ENCODE data around the gene TLE2. TPM values are rescaled to one million over a fixed set of nuclear protein-coding genes. Genes with fewer than 3 reads are reported as not detected.
A peak's percentile ranks its signal among the peaks of the same experiment; 100 is the strongest.

Gene TLE2
- total and polyA plus RNA-seq, 2 of the 4 experiments (the other 2 are of a cell fraction) = under 0.01 to 0.41 TPM

DNA sequence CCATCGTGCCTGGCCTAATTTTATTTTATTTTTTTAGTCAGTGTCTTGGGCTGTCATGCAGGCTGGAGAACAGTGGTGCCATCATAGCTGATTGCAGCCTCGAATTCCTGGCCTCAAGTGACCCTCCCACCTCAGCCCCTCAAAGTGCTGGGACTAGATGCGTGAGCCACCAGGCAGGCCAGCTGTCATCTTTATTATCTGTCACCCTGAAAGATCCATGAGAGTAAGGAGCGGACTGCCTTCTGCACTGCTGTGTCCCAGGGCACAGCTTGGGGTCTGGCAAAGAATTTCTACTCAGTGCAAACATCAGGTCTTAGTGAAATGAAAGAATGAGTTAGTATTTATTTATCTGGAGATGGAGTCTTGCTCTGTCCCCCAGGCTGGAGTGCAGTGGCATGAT, 42.7 kb upstream of the TLE2 start:
- H3K9ac ChIP-seq (ENCODE audit: low read depth, low read length) = no peak overlapping the region
- H3K4me2 ChIP-seq (ENCODE audit: low read depth, low read length) = no peak overlapping the region
- ChIA-PET CTCF (no interaction called here), POLR2A (ENCODE audit: unreplicated experiment) (no interaction called here)
- in situ Hi-C loops (cut with MboI; ENCODE audit: low sequenced_read_pairs) (no loop called here), dilution Hi-C loops (cut with HindIII; ENCODE audit: low sequenced_read_pairs, unreplicated experiment) (no loop called here), intact Hi-C loops (cut with micrococcal nuclease) (no loop called here)
- TF ChIP-seq MAZ (IDR thresholded peaks at IDR 0.05; ENCODE audit: borderline replicate concordance, low read depth, low read length) (no peak), RCOR1 (IDR thresholded peaks at IDR 0.05; ENCODE audit: insufficient replicate concordance, low read length) (no peak), POLR2A (IDR thresholded peaks at IDR 0.05; ENCODE audit: low read depth, low read length) (no peak), NFE2L2 (IDR thresholded peaks at IDR 0.05; ENCODE audit: low read depth, low read length) (no peak), FOS (IDR thresholded peaks at IDR 0.05; ENCODE audit: low read depth, low read length) (no peak), RAD21 (IDR thresholded peaks at IDR 0.05; ENCODE audit: low read length) (no peak)
- TF ChIP-seq, protein P1, sequence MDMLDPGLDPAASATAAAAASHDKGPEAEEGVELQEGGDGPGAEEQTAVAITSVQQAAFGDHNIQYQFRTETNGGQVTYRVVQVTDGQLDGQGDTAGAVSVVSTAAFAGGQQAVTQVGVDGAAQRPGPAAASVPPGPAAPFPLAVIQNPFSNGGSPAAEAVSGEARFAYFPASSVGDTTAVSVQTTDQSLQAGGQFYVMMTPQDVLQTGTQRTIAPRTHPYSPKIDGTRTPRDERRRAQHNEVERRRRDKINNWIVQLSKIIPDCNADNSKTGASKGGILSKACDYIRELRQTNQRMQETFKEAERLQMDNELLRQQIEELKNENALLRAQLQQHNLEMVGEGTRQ (IDR thresholded peaks at IDR 0.05; ENCODE audit: low read depth, low read length) = no peak
- no peak overlapping the region for H2BK5ac ChIP-seq (ENCODE audit: low read depth, low read length, poor library complexity, severe bottlenecking)
- BruUV-seq (replicated peaks) = no TSS peak
- ATAC-seq (ENCODE audit: low read depth) (no peak), DNase-seq (no peak)
- H4K5ac ChIP-seq (ENCODE audit: low read depth, low read length) = no peak overlapping the region
- peaks cover 2% of the 10 kb centered on the region; the same call in 1 of the 2 replicates for H3K4me1 ChIP-seq (ENCODE audit: control insufficient read depth, insufficient read depth, low read length)
- no peak overlapping the region for H4K91ac ChIP-seq (ENCODE audit: insufficient read depth, low read depth, low read length)
- H3K27ac ChIP-seq (ENCODE audit: insufficient read depth, low read length) = no peak overlapping the region
- H3K4me3 ChIP-seq (ENCODE audit: insufficient read depth, low read depth, low read length) = no peak overlapping the region
- H2AFZ ChIP-seq (replicated peaks; ENCODE audit: low read length, poor library complexity) = peak overlapping the region; percentile 63
- H3K36me3 ChIP-seq (ENCODE audit: control insufficient read depth, insufficient read depth, low read length) = no peaks in the 10 kb centered on the region
- H3K9me1 ChIP-seq (ENCODE audit: insufficient read depth, low read length) = no peaks in the 10 kb centered on the region; the same call in 1 of the 2 replicates
- no peak overlapping the region for H2BK15ac ChIP-seq (ENCODE audit: low read depth, low read length)
- H2BK20ac ChIP-seq (ENCODE audit: low read depth, low read length) = no peak overlapping the region
- no peaks in the 10 kb centered on the region for H3K27me3 ChIP-seq (ENCODE audit: control insufficient read depth, insufficient read depth, low read length)
- H4K8ac ChIP-seq (ENCODE audit: low read depth in 2 of 2, low read length in 2 of 2) = no peak overlapping the region
- H3K56ac ChIP-seq (ENCODE audit: extremely low read depth, insufficient read depth, low read length) = no peak overlapping the region
- no peaks in the 10 kb centered on the region for H3K9me3 ChIP-seq (ENCODE audit: control insufficient read depth, insufficient read depth, low read length)
- no peak overlapping the region for H3K14ac ChIP-seq (replicated peaks; ENCODE audit: low read depth, low read length)
- H3K23ac ChIP-seq (ENCODE audit: low read depth, low read length) = no peak overlapping the region
- no peak overlapping the region for H3K4ac ChIP-seq (ENCODE audit: low read depth, low read length)
- H2AK9ac ChIP-seq (replicated peaks; ENCODE audit: low read depth, low read length, poor library complexity) = no peak overlapping the region
- H3K18ac ChIP-seq (ENCODE audit: low read depth, low read length) = no peak overlapping the region
- no peak overlapping the region for H2BK120ac ChIP-seq (ENCODE audit: low read depth, low read length)
- H2AK5ac ChIP-seq (ENCODE audit: low read depth, low read length) = no peak overlapping the region
- no peaks in the 10 kb centered on the region for H4K20me1 ChIP-seq (ENCODE audit: insufficient read depth, low read length)
- WGBS, 2 experiments (ENCODE audit: extremely low coverage in 2 of 2, insufficient read length in 1 of 2) = no CpG with 5 or more reads among the region's 4 CpGs
- H3K79me1 ChIP-seq (ENCODE audit: low read depth in 1 of 2, low read length in 2 of 2) = no peaks in the 10 kb centered on the region
